Sigmoid colon (tissue), 7 donors: Measurements from ENCODE around the gene CAMTA1. TPM values are rescaled to one million over a fixed set of nuclear protein-coding genes. Genes with fewer than 3 reads are reported as not detected.

ENCODE experiments used
- DNase-seq: peaks from one replicate; pipeline ENCODE4 v3.0.0-alpha.2; 2019
- H3K27ac ChIP-seq, 4 donors: fragments of 200-600 bp; sonication (generic); one replicate each; pipeline ENCODE4 v1.5.1; 2016 to 2019; ENCODE audit warnings: mild to moderate bottlenecking in 1 of 4
- H3K27me3 ChIP-seq, 3 donors: fragments of 200-600 bp; sonication (generic); one replicate each; pipeline ENCODE4 v1.5.1; 2019; ENCODE audit warnings: mild to moderate bottlenecking in 1 of 3
- H3K36me3 ChIP-seq, 4 donors: fragments of 200-600 bp; sonication (generic); one replicate each; pipeline ENCODE4 v1.5.1; 2016 to 2019
- H3K4me1 ChIP-seq, 4 donors: fragments of 200-600 bp; sonication (generic); one replicate each; pipeline ENCODE4 v1.5.1; 2017 to 2019
- H3K4me3 ChIP-seq, 4 donors: fragments of 200-600 bp; sonication (generic); one replicate each; pipeline ENCODE4 v1.5.1; 2017 to 2019; ENCODE audit warnings: mild to moderate bottlenecking in 2 of 4, moderate library complexity in 1 of 4
- H3K9me3 ChIP-seq, 4 donors: fragments of 200-600 bp in 3 of 4; sonication (generic) in 3 of 4; one replicate each; pipeline versions ENCODE4 v1.5.1 to v1.6.1; 2013 to 2019
- EP300 ChIP-seq, 4 donors: sonication (generic); formaldehyde crosslinking; IDR thresholded peaks; one replicate each; pipeline ENCODE4 v1.6.1; 2017; ENCODE audit warnings: antibody characterized with exemption in 4 of 4
- POLR2A ChIP-seq, 2 donors: fragments of 450-650 bp; IDR thresholded peaks; one replicate each; pipeline ENCODE4 v1.6.1; 2016; ENCODE audit warnings: antibody characterized with exemption in 2 of 2, mild to moderate bottlenecking in 2 of 2, moderate library complexity in 2 of 2
- POLR2AphosphoS5 ChIP-seq, 4 donors: sonication (generic); formaldehyde crosslinking; IDR thresholded peaks; one replicate each; pipeline ENCODE4 v1.6.1; 2017; ENCODE audit warnings: antibody characterized with exemption in 4 of 4
- WGBS, 2 donors: extraction: QIAGEN DNeasy Blood & Tissue Kit; methylation state at CpG; one replicate each; pipeline ENCODE4 v1.1.7; 2013; 5-methylcytosine and 5-hydroxymethylcytosine counted together
- intact Hi-C: fragments of 100-400 bp; cut with DNase I; formaldehyde crosslinking; loops from one replicate; pipeline ENCODE4 v1.15.1; 2023
- polyA plus RNA-seq, 3 donors: library from polyadenylated mRNA; stranded (reverse); fragments of 200-250 nt; gene quantifications; one replicate each; pipeline ENCODE4 v1.2.3, GENCODE V29; 2013
- total RNA-seq, 4 donors: library from RNA; depleted of rRNA; stranded (reverse); fragments of >200 nt; gene quantifications; one replicate each; pipeline ENCODE4 v1.1.0, GENCODE V29; 2016
- TF ChIP-seq, protein P1 (sequence below), 4 experiments: fragments of 450-650 bp in 3 of 4; fragments of 200-600 bp in 1 of 4; IDR thresholded peaks; one replicate each; pipeline ENCODE4 v1.5.1; 2016 to 2019; ENCODE audit warnings: antibody characterized with exemption in 4 of 4, mild to moderate bottlenecking in 3 of 4, moderate library complexity in 2 of 4
- donor health status: healthy with polysubstance abuse.
- donor health status: Bipolar disorder and iron deficiency.
- donor health status: healthy.

CAMTA1 gene
- total and polyA plus RNA-seq, 7 donors: 97.9 to 196 (median 177) TPM

DNA sequence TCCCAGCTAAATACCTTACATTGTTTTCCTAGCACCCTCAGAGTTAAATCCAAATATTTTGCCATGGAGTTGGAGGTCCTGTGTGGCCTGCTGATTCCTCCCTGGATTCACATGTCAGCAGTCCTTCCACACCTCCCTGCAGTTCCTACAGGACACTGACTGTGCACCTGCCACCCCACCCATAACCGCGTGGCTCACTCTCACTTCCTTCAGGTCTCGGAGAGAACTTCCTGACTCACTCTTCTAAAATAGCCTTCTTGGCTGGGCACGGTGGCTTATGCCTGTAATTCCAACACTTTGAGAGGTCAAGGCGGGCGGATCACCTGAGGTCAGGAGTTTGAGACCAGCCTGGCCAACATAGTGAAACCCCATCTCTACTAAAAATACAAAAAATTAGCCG lies 8.4 kb upstream of the CAMTA1 start:
- intact Hi-C loops: no loop called here
- Histone ChIP-seq H3K4me3 (no peak overlapping the region), H3K27me3 (no peaks in the 10 kb centered on the region), H3K36me3 (no peaks in the 10 kb centered on the region), H3K9me3 (no peaks in the 10 kb centered on the region), H3K4me1 (peaks cover 0 to 1% (median under 1%) of the 10 kb centered on the region in 4 donors), H3K27ac (no peak overlapping the region)
- WGBS, 2 donors: 57 to 60% methylated on average over 7 of the region's 7 CpGs
- TF ChIP-seq EP300 (IDR thresholded peaks at IDR 0.05): no peak
- no peak for TF ChIP-seq POLR2AphosphoS5 (IDR thresholded peaks at IDR 0.05)
- TF ChIP-seq POLR2A (IDR thresholded peaks at IDR 0.05): no peak
- TF ChIP-seq, protein P1, sequence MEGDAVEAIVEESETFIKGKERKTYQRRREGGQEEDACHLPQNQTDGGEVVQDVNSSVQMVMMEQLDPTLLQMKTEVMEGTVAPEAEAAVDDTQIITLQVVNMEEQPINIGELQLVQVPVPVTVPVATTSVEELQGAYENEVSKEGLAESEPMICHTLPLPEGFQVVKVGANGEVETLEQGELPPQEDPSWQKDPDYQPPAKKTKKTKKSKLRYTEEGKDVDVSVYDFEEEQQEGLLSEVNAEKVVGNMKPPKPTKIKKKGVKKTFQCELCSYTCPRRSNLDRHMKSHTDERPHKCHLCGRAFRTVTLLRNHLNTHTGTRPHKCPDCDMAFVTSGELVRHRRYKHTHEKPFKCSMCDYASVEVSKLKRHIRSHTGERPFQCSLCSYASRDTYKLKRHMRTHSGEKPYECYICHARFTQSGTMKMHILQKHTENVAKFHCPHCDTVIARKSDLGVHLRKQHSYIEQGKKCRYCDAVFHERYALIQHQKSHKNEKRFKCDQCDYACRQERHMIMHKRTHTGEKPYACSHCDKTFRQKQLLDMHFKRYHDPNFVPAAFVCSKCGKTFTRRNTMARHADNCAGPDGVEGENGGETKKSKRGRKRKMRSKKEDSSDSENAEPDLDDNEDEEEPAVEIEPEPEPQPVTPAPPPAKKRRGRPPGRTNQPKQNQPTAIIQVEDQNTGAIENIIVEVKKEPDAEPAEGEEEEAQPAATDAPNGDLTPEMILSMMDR (IDR thresholded peaks at IDR 0.05): no peak
- no peak for DNase-seq

GRCh38 chr1:6777813-6778212 lies 7.4 kb upstream of the CAMTA1 start:
- 85 to 89% methylated on average over 7 of the region's 7 CpGs for WGBS, 2 donors
- Histone ChIP-seq H3K36me3 (no peaks in the 10 kb centered on the region), H3K27me3 (no peaks in the 10 kb centered on the region), H3K4me3 (no peak overlapping the region), H3K4me1 (peaks cover 0 to under 1% (median 0%) of the 10 kb centered on the region in 4 donors), H3K27ac (no peak overlapping the region), H3K9me3 (no peaks in the 10 kb centered on the region)
- no peak for TF ChIP-seq POLR2AphosphoS5 (IDR thresholded peaks at IDR 0.05)
- TF ChIP-seq, protein P1 (IDR thresholded peaks at IDR 0.05): no peak
- TF ChIP-seq EP300 (IDR thresholded peaks at IDR 0.05): no peak
- TF ChIP-seq POLR2A (IDR thresholded peaks at IDR 0.05): no peak
- intact Hi-C loops: no loop called here
- DNase-seq: no peak

- H3K9me3 ChIP-seq: no peaks in the 10 kb centered on the region
- H3K4me3 ChIP-seq: no peak overlapping the region
- 83 to 87% methylated on average over 7 of the region's 7 CpGs for WGBS, 2 donors
- no peaks in the 10 kb centered on the region for H3K27me3 ChIP-seq
- intact Hi-C loops: no loop called here
- no peak overlapping the region for H3K27ac ChIP-seq
- TF ChIP-seq, protein P1 (IDR thresholded peaks at IDR 0.05): no peak
- no peak for TF ChIP-seq POLR2AphosphoS5 (IDR thresholded peaks at IDR 0.05)
- TF ChIP-seq EP300 (IDR thresholded peaks at IDR 0.05): no peak
- TF ChIP-seq POLR2A (IDR thresholded peaks at IDR 0.05): no peak
- H3K36me3 ChIP-seq: no peaks in the 10 kb centered on the region
- peaks cover 0 to 12% (median 9%) of the 10 kb centered on the region in 4 donors for H3K4me1 ChIP-seq
- DNase-seq: no peak
Measured at GRCh38 chr1:6779089-6779805, 6.0 kb upstream of the CAMTA1 start.

DNA sequence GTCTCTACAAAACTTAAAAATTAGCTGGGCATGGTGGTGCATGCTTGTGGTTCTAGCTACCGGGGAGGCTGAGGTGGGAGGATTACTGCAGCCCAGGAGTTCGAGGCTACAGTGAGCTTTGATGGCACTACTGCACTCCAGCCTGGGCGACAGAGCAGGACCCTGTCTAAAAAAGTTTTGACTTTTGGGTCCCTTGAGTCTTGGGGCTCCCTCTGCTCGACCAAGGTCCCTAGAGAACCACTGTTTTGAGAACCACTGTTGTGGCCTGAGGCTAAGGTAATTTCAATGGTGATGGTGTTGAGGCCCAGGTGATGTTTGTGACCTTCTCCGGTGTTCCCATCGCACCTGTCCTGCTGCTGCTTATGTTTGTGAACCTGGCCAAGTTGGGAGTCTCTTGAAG lies 3.1 kb upstream of the CAMTA1 start:
- Histone ChIP-seq H3K27me3 (no peaks in the 10 kb centered on the region), H3K27ac (no peak overlapping the region), H3K4me1 (peaks cover 0 to 25% (median 21%) of the 10 kb centered on the region in 4 donors), H3K36me3 (no peaks in the 10 kb centered on the region), H3K4me3 (no peak overlapping the region), H3K9me3 (no peaks in the 10 kb centered on the region)
- WGBS, 2 donors: 89 to 94% methylated on average over 6 of the region's 6 CpGs
- no peak for TF ChIP-seq POLR2A (IDR thresholded peaks at IDR 0.05)
- no peak for TF ChIP-seq EP300 (IDR thresholded peaks at IDR 0.05)
- TF ChIP-seq POLR2AphosphoS5 (IDR thresholded peaks at IDR 0.05): no peak
- TF ChIP-seq, protein P1 (IDR thresholded peaks at IDR 0.05): no peak
- intact Hi-C loops: loop anchor here (10.0 kb wide), 1 partner anchor 167 kb away; the partner anchor contains the start of gene PHF13
- DNase-seq: no peak
